ENCODE measurements around the gene FRAS1. TPM values are rescaled to one million over a fixed set of nuclear protein-coding genes. Genes with fewer than 3 reads are reported as not detected.

FRAS1 gene
- total and polyA plus RNA-seq, 9 of the 15 experiments (the other 6 are each of a cell fraction or from before 2014, with no cell fraction given), result under 0.01 to 0.11 (median 0.04) TPM; not detected in 2

- TF ChIP-seq ZBTB40 (IDR thresholded peaks at IDR 0.05), result no peak
- no peak for TF ChIP-seq ZBTB40 (CRISPR knock-in tag; IDR thresholded peaks at IDR 0.05)
- no peak for TF ChIP-seq ELK1 (CRISPR knock-in tag; IDR thresholded peaks at IDR 0.05)
- TF ChIP-seq CREB3L1 (IDR thresholded peaks at IDR 0.05; ENCODE audit: borderline replicate concordance, low read depth), result no peak
- TF ChIP-seq ZNF12 (CRISPR knock-in tag; IDR thresholded peaks at IDR 0.05), result no peak
- TF ChIP-seq CBX3 (IDR thresholded peaks at IDR 0.05; ENCODE audit: borderline replicate concordance in 1 of 2, low read length in 2 of 2), result no peak
- no peak for TF ChIP-seq ZKSCAN1 (IDR thresholded peaks at IDR 0.05; ENCODE audit: low read depth, low read length)
- no peak for TF ChIP-seq THAP7 (CRISPR knock-in tag; IDR thresholded peaks at IDR 0.05)
Measured at GRCh38 chr4:78267790-78268189, 210.7 kb downstream of the FRAS1 start (continued).
